Loucy (cell line): ENCODE measurements around the gene TPRX2.

Experiments used
- EZH2phosphoT487 ChIP-seq: fragments of 200-600 bp; IDR thresholded peaks from 2 replicates; pipeline ENCODE4 v1.6.1; 2018; ENCODE audit warnings: antibody characterized with exemption, mild to moderate bottlenecking, moderate library complexity, borderline replicate concordance
- TF ChIP-seq, protein P1 (sequence below): fragments of 200-600 bp; sonication (generic); conservative IDR thresholded peaks from 2 replicates; pipeline ENCODE4 v1.5.1; 2014; ENCODE audit warnings: mild to moderate bottlenecking, antibody characterized with exemption, low read length

DNA sequence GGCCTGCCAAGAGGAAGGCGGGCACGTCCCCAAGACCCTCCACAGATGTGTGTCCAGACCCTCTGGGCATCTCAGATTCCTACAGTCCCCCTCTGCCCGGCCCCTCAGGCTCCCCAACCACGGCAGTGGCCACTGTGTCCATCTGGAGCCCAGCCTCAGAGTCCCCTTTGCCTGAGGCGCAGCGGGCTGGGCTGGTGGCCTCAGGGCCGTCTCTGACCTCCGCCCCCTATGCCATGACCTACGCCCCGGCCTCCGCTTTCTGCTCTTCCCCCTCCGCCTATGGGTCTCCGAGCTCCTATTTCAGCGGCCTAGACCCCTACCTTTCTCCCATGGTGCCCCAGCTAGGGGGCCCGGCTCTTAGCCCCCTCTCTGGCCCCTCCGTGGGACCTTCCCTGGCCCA lies 19.6 kb upstream of the TPRX2 start:
- TF ChIP-seq, protein P1, sequence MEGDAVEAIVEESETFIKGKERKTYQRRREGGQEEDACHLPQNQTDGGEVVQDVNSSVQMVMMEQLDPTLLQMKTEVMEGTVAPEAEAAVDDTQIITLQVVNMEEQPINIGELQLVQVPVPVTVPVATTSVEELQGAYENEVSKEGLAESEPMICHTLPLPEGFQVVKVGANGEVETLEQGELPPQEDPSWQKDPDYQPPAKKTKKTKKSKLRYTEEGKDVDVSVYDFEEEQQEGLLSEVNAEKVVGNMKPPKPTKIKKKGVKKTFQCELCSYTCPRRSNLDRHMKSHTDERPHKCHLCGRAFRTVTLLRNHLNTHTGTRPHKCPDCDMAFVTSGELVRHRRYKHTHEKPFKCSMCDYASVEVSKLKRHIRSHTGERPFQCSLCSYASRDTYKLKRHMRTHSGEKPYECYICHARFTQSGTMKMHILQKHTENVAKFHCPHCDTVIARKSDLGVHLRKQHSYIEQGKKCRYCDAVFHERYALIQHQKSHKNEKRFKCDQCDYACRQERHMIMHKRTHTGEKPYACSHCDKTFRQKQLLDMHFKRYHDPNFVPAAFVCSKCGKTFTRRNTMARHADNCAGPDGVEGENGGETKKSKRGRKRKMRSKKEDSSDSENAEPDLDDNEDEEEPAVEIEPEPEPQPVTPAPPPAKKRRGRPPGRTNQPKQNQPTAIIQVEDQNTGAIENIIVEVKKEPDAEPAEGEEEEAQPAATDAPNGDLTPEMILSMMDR, result no peak
- TF ChIP-seq EZH2phosphoT487, result no peak
